ENCODE data around the gene ZNF398. TPM values are rescaled to one million over a fixed set of nuclear protein-coding genes. Genes with fewer than 3 reads are reported as not detected.

Gene ZNF398
- total and polyA plus RNA-seq, 9 of the 15 experiments (the other 6 are each of a cell fraction or from before 2014, with no cell fraction given): 4.0 to 18.6 (median 10.4) TPM

GRCh38 chr7:149147752-149148653 is 750 bp downstream of the ZNF398 start:
- Histone ChIP-seq H3K4me3 (peak overlapping the region; percentile 88), H3K9ac (ENCODE audit: insufficient read depth in 1 of 2, low read depth in 2 of 2, low read length in 2 of 2) (peak overlapping the region; percentile 79 to 94), H3K27me3 (ENCODE audit: control insufficient read depth in 2 of 2, insufficient read depth in 2 of 2, low read length in 2 of 2) (no peaks in the 10 kb centered on the region), H3K79me2 (ENCODE audit: control insufficient read depth, insufficient read depth, low read length) (peaks cover 62% of the 10 kb centered on the region), H3K4me2 (ENCODE audit: insufficient read depth, low read length) (peak overlapping the region; percentile 82), H3K9me3 (replicated peaks; ENCODE audit: control insufficient read depth, insufficient read depth, low read depth, low read length) (no peaks in the 10 kb centered on the region), H3K9me1 (ENCODE audit: control insufficient read depth, insufficient read depth, low read length) (no peaks in the 10 kb centered on the region), H3K4me1 (replicated peaks in 1 of 2; ENCODE audit: control insufficient read depth in 2 of 2, insufficient read depth in 2 of 2, low read length in 2 of 2) (peaks cover 16 to 40% of the 10 kb centered on the region in 2 experiments; a peak in 3 of 5 replicates), H3K27ac (ENCODE audit: extremely low read depth, low read depth, low read length) (peak overlapping the region; percentile 82), H4K20me1 (replicated peaks; ENCODE audit: control insufficient read depth, insufficient read depth, low read length) (peaks cover 4% of the 10 kb centered on the region; the same call in 1 of the 2 replicates), H3K36me3 (ENCODE audit: control insufficient read depth, insufficient read depth, low read length) (peaks cover 16% of the 10 kb centered on the region; the same call in 2 of the 3 replicates), H2AFZ (ENCODE audit: low read depth, low read length) (peak overlapping the region; percentile 98)
- ChIA-PET POLR2A (interaction anchor here (0.6 to 3.4 kb wide), 13 partner anchors 11 to 93 kb away, joined by 3 to 34 read pairs (median 3); partner anchors contain the start of genes ZNF282 and ZNF425), CTCF (ENCODE audit: low intra/inter-chr PET ratio) (interaction anchor here (0.6 to 3.0 kb wide), 4 partner anchors 20 to 254 kb away, joined by 3 to 23 read pairs (median 5); partner anchors contain the start of gene ZNF425)
- under 1% methylated on average over 86 of the region's 86 CpGs for WGBS (ENCODE audit: insufficient coverage, low coverage, missing lambda C conversion rate)
- ATAC-seq: peak; percentile 66
- TSS peak; percentile 48 for BruUV-seq (replicated peaks)
- DNase-seq (ENCODE audit: extremely low read depth in 1 of 4, low spot score in 3 of 4): peak; percentile 71 to 79 (median 76)
- intact Hi-C loops (cut with micrococcal nuclease): loop anchor here (1.0 to 5.0 kb wide), 2 partner anchors 22 to 161 kb away; partner anchors contain the start of gene ZNF425
- in situ Hi-C loops (cut with MboI): no loop called here
- FAIRE-seq: no peak
- peak; percentile 84; the same call in 1 of the 2 replicates for TF ChIP-seq CBFB (CRISPR knock-in tag; IDR thresholded peaks at IDR 0.05)
- TF ChIP-seq CREB3L1 (IDR thresholded peaks at IDR 0.05; ENCODE audit: borderline replicate concordance, low read depth): peak; percentile 76; the same call in 1 of the 2 replicates
- no peak for TF ChIP-seq USF2 (CRISPR knock-in tag; IDR thresholded peaks at IDR 0.05)
- 0 out of 2 replicates have a peak, but pooled peaks have one; percentile 79 for TF ChIP-seq ZBTB43 (CRISPR knock-in tag; IDR thresholded peaks at IDR 0.05)
- peak; percentile 80 for TF ChIP-seq ZBTB2 (IDR thresholded peaks at IDR 0.05)
- peak; percentile 54 for TF ChIP-seq PRPF4 (IDR thresholded peaks at IDR 0.05; ENCODE audit: insufficient read depth, low read depth, low read length, poor library complexity, severe bottlenecking)
- no peak for TF ChIP-seq ZNF134 (CRISPR knock-in tag; conservative IDR thresholded peaks at IDR 0.05)
- TF ChIP-seq ZBTB26 (CRISPR knock-in tag; IDR thresholded peaks at IDR 0.05): 0 out of 2 replicates have a peak, but pooled peaks have one; percentile 56
- TF ChIP-seq CREB1 (IDR thresholded peaks at IDR 0.05): peak; percentile 21; the same call in 1 of the 2 replicates
- peak; percentile 59; the same call in 1 of the 2 replicates for TF ChIP-seq CREB1 (CRISPR knock-in tag; IDR thresholded peaks at IDR 0.05)
- 0 out of 2 replicates have a peak, but pooled peaks have one; percentile 15 for TF ChIP-seq ZNF12 (CRISPR knock-in tag; IDR thresholded peaks at IDR 0.05)
- no peak for TF ChIP-seq MAFF (IDR thresholded peaks at IDR 0.05; ENCODE audit: low read length)
- TF ChIP-seq U2AF1 (optimal IDR thresholded peaks at IDR 0.05; ENCODE audit: low read depth, low read length): peak; percentile 92
- TF ChIP-seq MTA2 (IDR thresholded peaks at IDR 0.05; ENCODE audit: low read depth): no peak

All from K562 (cell line).